EL (cell line): ENCODE measurements around the gene MXD1.
A peak's percentile ranks its signal among the peaks of the same experiment; 100 is the strongest.
"Not testable (repeated sequence)": the region's sequence is repeated elsewhere in the genome, so short reads cannot be mapped to it uniquely, and the experiment has no call there.

ENCODE experiments used
- DNase-seq: peaks from one replicate; pipeline ENCODE4 v3.0.0-alpha.2; 2016

The MXD1 gene, protein sequence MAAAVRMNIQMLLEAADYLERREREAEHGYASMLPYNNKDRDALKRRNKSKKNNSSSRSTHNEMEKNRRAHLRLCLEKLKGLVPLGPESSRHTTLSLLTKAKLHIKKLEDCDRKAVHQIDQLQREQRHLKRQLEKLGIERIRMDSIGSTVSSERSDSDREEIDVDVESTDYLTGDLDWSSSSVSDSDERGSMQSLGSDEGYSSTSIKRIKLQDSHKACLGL

DNA sequence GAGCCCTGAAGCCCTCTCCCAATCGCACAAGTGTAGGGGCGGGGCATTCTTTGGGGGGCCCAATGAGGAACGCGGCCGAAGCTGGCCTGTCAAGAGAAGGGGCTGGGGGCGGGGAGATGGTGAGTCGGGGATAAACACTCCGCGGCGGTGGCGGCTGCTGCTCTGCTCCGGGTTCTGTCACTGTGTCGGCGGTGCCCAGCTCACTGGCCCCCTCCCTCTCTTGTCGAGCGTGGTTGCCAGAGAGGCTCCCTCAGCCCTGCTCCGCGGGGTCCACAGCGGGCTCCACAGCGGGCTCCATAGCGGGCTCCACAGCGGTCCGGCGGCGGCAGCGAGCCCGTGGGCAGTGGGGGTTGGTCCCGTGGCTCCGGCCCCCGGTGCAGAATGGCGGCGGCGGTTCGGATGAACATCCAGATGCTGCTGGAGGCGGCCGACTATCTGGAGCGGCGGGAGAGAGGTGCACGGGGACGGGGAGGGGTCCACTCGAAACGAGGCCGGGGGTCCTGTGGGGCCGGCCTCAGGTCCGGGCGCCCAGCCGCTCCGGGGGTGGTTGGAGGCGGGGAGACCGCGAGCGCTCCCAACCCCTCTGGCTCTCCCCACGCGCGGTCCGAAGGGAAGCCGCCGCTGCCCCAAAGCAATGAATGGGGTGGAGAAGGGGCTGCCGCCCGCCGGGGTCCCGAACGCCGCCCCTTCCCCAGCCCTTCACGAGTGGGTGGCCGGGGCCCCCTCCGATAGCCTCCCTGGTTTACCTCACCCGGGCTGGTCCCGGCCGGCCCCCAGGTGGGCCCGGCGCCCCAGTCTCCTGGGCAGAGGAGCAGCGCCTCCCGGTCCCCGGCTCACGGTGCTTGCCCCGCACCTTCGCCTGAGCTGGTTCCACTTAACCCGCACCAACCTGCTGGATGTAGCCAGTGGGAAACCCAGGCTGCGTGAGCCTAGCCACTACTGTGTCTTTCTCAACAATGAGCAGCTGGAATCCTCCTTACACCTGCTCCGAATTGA is at the start of gene MXD1:
TSS of gene MXD1 (plus strand) at position 160 of the 996 bp plus-strand sequence. CDS start at position 382, 222 bp downstream.
- DNase-seq: no peak

DNA sequence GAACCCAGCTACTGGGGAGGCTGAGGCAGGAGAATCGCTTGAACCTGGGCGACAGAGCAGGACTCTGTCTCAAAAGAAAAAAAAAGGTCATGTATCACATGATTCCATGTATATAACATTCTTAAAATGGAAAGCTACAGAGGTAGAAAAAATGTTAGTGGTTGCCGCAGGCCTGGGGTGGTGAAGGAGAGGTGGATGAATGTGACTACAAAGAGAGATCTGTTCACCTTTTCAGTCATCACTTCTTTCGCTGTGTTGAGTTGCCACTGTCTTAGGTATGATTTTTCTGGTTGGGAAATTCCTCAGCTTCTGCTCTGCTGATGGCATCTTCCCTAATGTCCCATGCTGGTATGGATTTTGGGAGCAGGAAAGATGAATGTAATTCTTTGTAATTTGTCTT is 26.5 kb upstream of the MXD1 start:
- no peak for DNase-seq

GRCh38 chr2:69889302-69889701 is 25.6 kb upstream of the MXD1 start:
- no peak for DNase-seq

- no peak for DNase-seq
Measured at GRCh38 chr2:69890881-69891280, 24.0 kb upstream of the MXD1 start.

- DNase-seq: not testable (repeated sequence)
Measured at GRCh38 chr2:69892838-69893424, 22.0 kb upstream of the MXD1 start.

DNA sequence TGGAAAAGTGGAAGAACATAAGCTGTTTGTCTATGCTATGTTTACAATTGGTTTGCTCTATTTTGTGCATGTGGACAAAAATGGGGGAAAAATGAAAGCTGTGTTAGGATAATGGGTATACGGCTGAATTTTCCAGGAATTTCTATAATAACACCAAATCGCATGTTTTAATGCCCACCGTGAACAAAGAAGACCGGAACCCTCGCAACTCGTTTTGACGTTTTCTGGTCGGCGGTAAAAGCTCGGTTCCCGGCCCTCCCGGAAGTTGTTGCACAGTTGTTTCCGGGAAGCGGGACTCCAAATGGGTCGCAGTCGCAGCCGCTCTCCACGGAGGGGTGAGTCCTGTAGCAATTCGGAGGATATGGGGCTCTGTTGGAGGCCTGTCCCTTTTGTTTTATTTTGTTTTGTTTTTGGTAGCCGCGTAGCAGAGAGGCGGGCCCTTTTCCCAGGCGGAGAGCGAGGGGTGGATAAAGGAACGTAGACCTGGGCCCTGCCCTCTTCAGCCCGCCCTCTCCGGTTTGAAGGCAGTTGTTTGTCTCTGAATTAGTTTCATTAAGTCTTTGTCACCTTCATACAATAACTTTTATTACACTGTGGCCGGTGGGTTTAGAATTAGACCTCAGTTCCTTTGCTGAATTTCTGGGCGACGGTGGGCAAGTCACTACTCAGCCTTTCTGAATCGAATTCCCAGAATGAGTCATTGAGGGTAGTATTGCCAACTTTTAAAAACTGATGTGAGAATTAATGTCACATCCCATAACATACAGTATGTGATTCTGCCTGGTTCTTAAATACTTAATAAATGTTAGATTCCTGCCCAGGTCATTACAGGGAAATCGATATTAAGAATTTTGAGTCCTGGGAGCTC is 21.0 kb upstream of the MXD1 start, which contains the start of gene SNRNP27:
TSS of gene SNRNP27 (plus strand) at position 273 of the 868 bp plus-strand sequence. CDS start at position 302, 29 bp downstream.
- peak; percentile 81 for DNase-seq

- DNase-seq: not testable (repeated sequence)
Measured at GRCh38 chr2:69894737-69895136, 20.2 kb upstream of the MXD1 start.

GRCh38 chr2:69902213-69902922 is 12.5 kb upstream of the MXD1 start:
- DNase-seq: no peak

GRCh38 chr2:69907216-69907615 is 7.7 kb upstream of the MXD1 start:
- DNase-seq: no peak

- peak; percentile 58 for DNase-seq
Measured at GRCh38 chr2:69911985-69912563, 2.8 kb upstream of the MXD1 start.

- peak; percentile 100 for DNase-seq
Measured at GRCh38 chr2:69914164-69914949, 552 bp upstream of the MXD1 start.

DNA sequence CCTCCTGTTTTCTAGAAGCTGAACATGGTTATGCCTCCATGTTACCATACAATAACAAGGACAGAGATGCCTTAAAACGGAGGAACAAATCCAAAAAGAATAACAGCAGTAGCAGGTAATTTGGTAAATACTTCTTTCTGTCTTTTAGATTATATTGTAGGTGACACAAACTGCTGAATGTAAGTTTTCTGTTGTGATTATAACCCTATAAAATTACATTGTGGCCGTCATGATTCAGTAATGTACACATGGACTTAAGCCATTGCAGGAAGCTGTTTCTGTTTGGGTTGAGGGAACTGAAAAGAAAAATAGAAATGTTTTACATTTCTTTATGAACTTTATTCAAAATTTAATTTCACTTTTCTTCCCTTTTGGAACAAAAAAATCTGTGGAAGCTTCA is 1.2 kb downstream of the MXD1 start:
- DNase-seq: no peak

- DNase-seq: peak; percentile 81
Measured at GRCh38 chr2:69917852-69918251, 2.9 kb downstream of the MXD1 start.

GRCh38 chr2:69918401-69918800 is 3.5 kb downstream of the MXD1 start:
- no peak for DNase-seq

DNA sequence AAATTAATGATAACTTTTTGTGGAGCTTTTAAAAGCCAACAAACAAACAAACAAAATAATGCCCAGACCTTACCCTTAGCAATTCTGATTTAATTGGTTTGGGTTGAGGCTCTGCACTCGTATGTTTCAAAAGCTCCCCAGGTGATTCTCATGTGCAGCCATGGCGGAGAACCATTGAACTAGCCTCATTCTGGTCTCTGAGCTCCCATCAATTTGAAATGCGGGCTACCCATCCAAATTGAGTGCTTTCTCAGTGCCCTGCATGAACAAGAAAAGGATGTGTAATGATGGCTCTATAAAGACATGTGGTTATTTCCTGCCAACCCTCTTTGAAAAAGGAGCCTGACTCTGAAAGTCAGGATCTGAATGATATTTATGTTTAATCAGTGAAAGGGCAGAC is 8.2 kb downstream of the MXD1 start:
- no peak for DNase-seq

DNA sequence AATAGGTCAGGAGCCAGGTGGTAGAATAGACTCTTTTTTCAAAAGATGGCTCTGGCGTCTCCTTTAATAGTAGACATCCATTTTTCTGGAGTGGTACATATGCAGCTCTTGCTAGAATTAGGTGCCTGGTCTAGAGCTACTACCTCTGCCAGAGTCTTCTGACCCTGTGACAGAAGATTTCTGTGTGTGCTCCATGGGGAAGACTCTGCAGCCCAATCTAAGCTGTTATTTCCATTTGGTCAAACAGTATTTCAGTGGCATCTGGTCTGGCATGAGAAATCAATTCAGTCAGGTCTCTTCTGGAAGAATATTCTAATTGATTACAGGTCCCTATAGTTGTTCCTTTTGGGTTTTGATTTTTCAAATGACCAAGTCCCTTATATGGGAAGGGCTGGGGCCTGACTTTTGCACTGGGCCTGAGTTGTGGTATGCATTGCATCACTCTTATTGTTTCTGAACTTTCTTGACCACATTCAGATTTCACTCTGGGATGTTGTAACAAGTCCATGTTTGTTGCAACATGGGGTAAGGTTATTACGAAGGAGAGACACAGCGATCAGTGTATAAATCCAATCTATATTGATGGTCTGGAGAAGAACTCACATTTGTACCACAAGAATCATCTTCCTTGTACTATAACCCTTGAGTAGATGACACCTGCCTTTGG is 12.1 kb downstream of the MXD1 start:
- peak; percentile 19 for DNase-seq

DNA sequence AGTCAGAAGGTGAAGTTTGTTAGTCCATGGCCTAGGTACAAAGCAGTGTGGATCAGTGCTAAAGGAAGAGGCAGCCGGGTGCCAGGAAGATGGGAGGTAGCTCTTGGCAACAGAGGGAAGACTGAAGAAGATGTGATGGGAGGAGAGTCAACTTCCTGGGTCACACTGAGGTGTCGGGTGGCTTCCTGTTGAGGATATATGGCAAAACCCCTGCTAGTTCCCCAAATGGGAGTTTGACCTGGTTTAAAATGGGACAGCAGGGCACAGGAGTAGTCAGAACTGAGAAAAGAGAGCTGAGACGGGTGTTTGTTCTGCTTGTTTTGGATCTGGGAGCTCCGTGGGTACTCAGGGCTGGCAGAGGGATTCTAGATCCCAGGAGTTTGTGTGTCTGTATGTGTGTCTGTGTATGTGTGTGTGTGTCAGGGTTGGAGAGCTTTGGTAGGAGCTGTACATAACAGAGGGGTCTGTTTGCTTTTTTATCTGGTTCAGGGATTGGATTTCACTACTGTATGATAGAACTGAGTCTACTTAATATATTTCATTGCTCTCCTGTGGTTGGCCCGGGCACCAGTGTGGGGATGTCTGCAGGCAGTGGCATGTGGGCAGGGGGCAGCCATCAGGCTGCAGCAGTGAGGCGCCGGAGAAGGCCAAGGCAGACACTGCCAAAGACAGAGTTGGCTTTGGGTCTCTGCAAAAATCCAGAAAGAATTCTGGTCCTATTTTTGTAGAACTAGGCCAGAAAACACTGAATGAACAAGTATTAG is 17.1 kb downstream of the MXD1 start:
- DNase-seq: no peak

GRCh38 chr2:69932596-69932922 is 17.6 kb downstream of the MXD1 start:
- no peak for DNase-seq

DNA sequence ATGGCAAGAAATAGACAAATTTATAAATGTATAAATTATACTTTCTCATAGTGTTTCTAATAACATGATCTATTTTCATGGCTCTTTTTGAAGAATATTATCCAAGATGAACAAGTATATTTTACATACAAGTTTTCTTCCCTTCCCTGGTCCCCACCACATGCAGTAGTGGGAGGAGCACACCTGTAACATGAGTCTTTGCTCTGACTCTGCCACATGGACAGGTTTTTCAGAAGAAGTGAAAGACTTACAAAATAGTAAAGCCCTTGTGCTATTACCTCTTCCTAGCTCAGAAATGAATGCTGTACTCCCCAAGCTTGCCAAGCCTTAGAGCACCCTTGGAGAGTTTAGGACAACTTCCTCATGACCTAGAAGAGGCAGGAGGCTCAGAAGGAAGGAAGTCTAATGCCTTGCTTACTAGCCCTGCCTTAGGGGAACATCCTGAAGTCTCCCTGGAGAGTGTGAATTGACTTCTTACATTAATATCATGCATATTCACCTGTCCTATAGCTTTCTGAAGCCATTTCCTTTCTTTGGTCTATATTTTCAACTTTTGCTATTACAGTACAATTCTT is 18.4 kb downstream of the MXD1 start:
- no peak for DNase-seq
